ENCODE measurements around the gene BCAS3.

DNA sequence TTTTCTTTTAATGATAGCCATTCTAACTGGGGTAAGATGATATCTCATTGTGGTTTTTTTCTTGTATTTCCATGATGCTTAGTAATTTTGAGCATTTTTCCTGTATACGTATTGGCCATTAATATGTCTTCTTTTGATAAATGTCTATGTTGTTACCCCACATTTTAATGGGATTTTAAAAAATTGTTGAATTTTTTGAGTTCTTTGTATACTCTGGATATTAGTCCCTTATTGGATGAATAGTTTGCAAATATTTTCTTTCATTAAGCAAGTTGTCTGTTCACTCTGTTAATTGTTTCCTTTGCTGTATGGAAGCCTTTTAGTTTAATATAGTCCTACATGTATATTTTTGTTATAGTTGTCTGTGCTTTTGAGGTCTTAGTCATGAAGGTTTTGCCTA lies 79.8 kb downstream of the BCAS3 start:
- TF ChIP-seq CTCF (IDR thresholded peaks at IDR 0.05): no peak
- no peak for TF ChIP-seq POLR2A (IDR thresholded peaks at IDR 0.05)

Measured in body of pancreas (tissue), 4 donors.